Neural cell (in vitro differentiated cells): ENCODE results near the gene JMJD4. TPM values are rescaled to one million over a fixed set of nuclear protein-coding genes. Genes with fewer than 3 reads are reported as not detected.

Experiments used
- H2AFZ ChIP-seq: fragments of 200-600, 300-800 bp; sonication (generic), shearing (Covaris generic); 2 replicates; pipeline ENCODE4 v1.6.0; 2014; ENCODE audit warnings: low read depth, mild to moderate bottlenecking, antibody characterized with exemption, low read length, moderate library complexity
- H3F3A ChIP-seq: fragments of 200-600 bp; shearing (Covaris generic); 2 replicates; pipeline ENCODE4 v1.6.1; 2016; ENCODE audit warnings: mild to moderate bottlenecking, moderate library complexity, mixed read lengths, antibody characterized with exemption, low read length; ENCODE audit not compliant: insufficient read depth, poor library complexity, severe bottlenecking
- H3K27ac ChIP-seq: fragments of 200-600, 300-800 bp; sonication (generic), shearing (Covaris generic); 2 replicates; pipeline ENCODE4 v1.5.1; 2014; ENCODE audit warnings: mild to moderate bottlenecking, low read length, moderate library complexity
- H3K27me3 ChIP-seq: fragments of 300-800, 200-600 bp; sonication (generic), shearing (Covaris generic); 2 replicates; pipeline ENCODE4 v1.6.0; 2014; ENCODE audit warnings: mild to moderate bottlenecking, low read depth, low read length, moderate library complexity; ENCODE audit not compliant: insufficient read depth
- H3K36me3 ChIP-seq: fragments of 300-800, 200-600 bp; sonication (generic), shearing (Covaris generic); 2 replicates; pipeline ENCODE4 v1.5.1; 2014; ENCODE audit warnings: mild to moderate bottlenecking, antibody characterized with exemption, low read length, moderate library complexity; ENCODE audit not compliant: insufficient read depth
- H3K4me2 ChIP-seq: fragments of 300-800, 200-600 bp; sonication (generic), shearing (Covaris generic); 2 replicates; pipeline ENCODE4 v1.6.0; 2014; ENCODE audit warnings: mild to moderate bottlenecking, low read length
- H3K4me3 ChIP-seq: fragments of 300-800, 200-600 bp; sonication (generic), shearing (Covaris generic); 2 replicates; pipeline ENCODE4 v1.5.1; 2014; ENCODE audit warnings: mild to moderate bottlenecking, low read length, moderate library complexity
- H3K79me2 ChIP-seq: fragments of 200-600 bp; shearing (Covaris generic); replicated peaks from 2 replicates; pipeline ENCODE4 v1.6.0; 2014; ENCODE audit warnings: mild to moderate bottlenecking, low read length, moderate library complexity; ENCODE audit not compliant: insufficient read depth
- H3K9ac ChIP-seq: fragments of 300-800, 200-600 bp; sonication (generic), shearing (Covaris generic); 2 replicates; pipeline ENCODE4 v1.6.1; 2016; ENCODE audit warnings: mild to moderate bottlenecking, low read length, mixed read lengths
- H3K9me2 ChIP-seq: fragments of 200-600 bp; shearing (Covaris generic); 2 replicates; pipeline ENCODE4 v1.6.1; 2016; ENCODE audit warnings: mild to moderate bottlenecking, low read length, mixed read lengths; ENCODE audit not compliant: insufficient read depth
- H3K9me3 ChIP-seq: fragments of 200-600, 300-800 bp; sonication (generic), shearing (Covaris generic); 2 replicates; pipeline ENCODE4 v1.6.1; 2016; ENCODE audit warnings: mild to moderate bottlenecking, mixed run types, low read length, moderate library complexity, mixed read lengths
- H4K20me1 ChIP-seq: fragments of 200-600 bp; shearing (Covaris generic); 2 replicates; pipeline ENCODE4 v1.6.1; 2016; ENCODE audit warnings: mild to moderate bottlenecking, mixed run types; ENCODE audit not compliant: insufficient read depth
- EP300 ChIP-seq: fragments of 450-650 bp; conservative IDR thresholded peaks from 2 replicates; pipeline ENCODE4 v1.6.1; 2014; ENCODE audit warnings: antibody characterized with exemption, mild to moderate bottlenecking, moderate library complexity; ENCODE audit not compliant: poor library complexity, severe bottlenecking
- EZH2 ChIP-seq: fragments of 200-600, 300-800 bp; shearing (Covaris generic), sonication (generic); IDR thresholded peaks from 2 replicates; pipeline ENCODE4 v1.6.1; 2014; ENCODE audit warnings: antibody characterized with exemption, low read length, borderline replicate concordance, mild to moderate bottlenecking; ENCODE audit not compliant: insufficient read depth, poor library complexity, severe bottlenecking
- MXI1 ChIP-seq: fragments of 450-650 bp; conservative IDR thresholded peaks from 2 replicates; pipeline ENCODE4 v1.6.1; 2014; ENCODE audit warnings: antibody characterized with exemption, mild to moderate bottlenecking; ENCODE audit not compliant: poor library complexity, severe bottlenecking
- POLR2AphosphoS5 ChIP-seq: IDR thresholded peaks from 2 replicates; pipeline ENCODE4 v1.6.1; 2012
- RAD21 ChIP-seq: fragments of 450-650 bp; conservative IDR thresholded peaks from 2 replicates; pipeline ENCODE4 v1.6.1; 2014; ENCODE audit warnings: antibody characterized with exemption, mild to moderate bottlenecking, moderate library complexity
- REST ChIP-seq: IDR thresholded peaks from 2 replicates; pipeline ENCODE4 v1.6.1; 2012; ENCODE audit warnings: borderline replicate concordance
- TAF1 ChIP-seq: IDR thresholded peaks from 2 replicates; pipeline ENCODE4 v1.6.1; 2012; ENCODE audit warnings: low read depth
- polyA plus RNA-seq: library from polyadenylated mRNA; depleted of rRNA; stranded (reverse); fragments of >200 nt; gene quantifications from 2 replicates; pipeline ENCODE4 v1.2.3, GENCODE V29; 2014
- TF ChIP-seq, protein P1 (sequence below): fragments of 450-650 bp; IDR thresholded peaks from 2 replicates; pipeline ENCODE4 v1.5.1; 2014; ENCODE audit warnings: antibody characterized with exemption, mild to moderate bottlenecking, moderate library complexity; ENCODE audit not compliant: poor library complexity, severe bottlenecking

JMJD4 gene
- polyA plus RNA-seq, 1 donor from 2014 or later = 17.2 TPM

- H3K36me3 ChIP-seq = peaks cover 8% of the 10 kb centered on the region
- H4K20me1 ChIP-seq = no peaks in the 10 kb centered on the region
- no peaks in the 10 kb centered on the region for H3K9me3 ChIP-seq
Observed at GRCh38 chr1:227768125-227768439, 33.0 kb upstream of the JMJD4 start.

DNA sequence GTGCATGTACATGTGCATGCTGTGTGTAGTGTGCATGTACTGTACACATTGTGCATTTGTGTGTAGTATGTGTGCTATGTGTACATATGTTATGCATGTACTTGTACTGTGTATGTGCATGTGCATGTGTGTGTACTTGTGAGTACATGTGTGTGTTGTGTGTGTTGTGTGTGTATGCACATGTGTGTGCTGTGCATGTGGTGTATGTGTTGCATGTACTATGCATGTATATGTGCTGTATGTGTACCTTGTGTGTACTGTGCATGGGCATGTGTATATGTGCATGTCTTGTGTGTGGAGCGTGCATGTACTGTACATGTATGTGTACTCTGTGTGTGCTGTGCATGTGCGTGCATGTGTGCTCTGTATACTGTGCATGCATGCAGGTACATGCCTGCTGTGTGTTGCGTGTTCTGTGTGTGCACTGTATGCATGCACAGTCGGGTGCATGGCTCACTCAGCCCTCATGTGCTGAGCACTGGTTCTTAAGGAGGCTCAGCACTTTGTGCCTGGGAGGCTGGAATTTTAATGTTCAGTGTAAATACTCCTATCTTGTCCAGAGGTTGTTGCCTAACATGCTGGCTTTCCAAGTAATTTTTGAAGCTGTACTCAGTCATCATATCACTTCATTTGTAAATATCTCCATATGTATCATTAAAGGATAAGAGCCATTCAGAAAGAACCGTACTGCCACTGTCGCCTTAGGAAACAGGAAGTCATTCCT lies 32.5 kb upstream of the JMJD4 start:
- Histone ChIP-seq H3K27ac (no peak overlapping the region), H2AFZ (no peak overlapping the region), H3K9me2 (no peaks in the 10 kb centered on the region), H3K4me3 (no peak overlapping the region), H3K36me3 (peaks cover 8% of the 10 kb centered on the region), H3K27me3 (no peaks in the 10 kb centered on the region), H3K4me2 (no peak overlapping the region), H3K9me3 (no peaks in the 10 kb centered on the region), H3F3A (no peaks in the 10 kb centered on the region), H3K9ac (no peak overlapping the region), H4K20me1 (no peaks in the 10 kb centered on the region), H3K79me2 (no peaks in the 10 kb centered on the region)
- no peak for TF ChIP-seq RAD21
- no peak for TF ChIP-seq MXI1
- TF ChIP-seq, protein P1, sequence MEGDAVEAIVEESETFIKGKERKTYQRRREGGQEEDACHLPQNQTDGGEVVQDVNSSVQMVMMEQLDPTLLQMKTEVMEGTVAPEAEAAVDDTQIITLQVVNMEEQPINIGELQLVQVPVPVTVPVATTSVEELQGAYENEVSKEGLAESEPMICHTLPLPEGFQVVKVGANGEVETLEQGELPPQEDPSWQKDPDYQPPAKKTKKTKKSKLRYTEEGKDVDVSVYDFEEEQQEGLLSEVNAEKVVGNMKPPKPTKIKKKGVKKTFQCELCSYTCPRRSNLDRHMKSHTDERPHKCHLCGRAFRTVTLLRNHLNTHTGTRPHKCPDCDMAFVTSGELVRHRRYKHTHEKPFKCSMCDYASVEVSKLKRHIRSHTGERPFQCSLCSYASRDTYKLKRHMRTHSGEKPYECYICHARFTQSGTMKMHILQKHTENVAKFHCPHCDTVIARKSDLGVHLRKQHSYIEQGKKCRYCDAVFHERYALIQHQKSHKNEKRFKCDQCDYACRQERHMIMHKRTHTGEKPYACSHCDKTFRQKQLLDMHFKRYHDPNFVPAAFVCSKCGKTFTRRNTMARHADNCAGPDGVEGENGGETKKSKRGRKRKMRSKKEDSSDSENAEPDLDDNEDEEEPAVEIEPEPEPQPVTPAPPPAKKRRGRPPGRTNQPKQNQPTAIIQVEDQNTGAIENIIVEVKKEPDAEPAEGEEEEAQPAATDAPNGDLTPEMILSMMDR = no peak
- no peak for TF ChIP-seq REST
- no peak for TF ChIP-seq POLR2AphosphoS5

More at GRCh38 chr1:227768125-227768439, 33.0 kb upstream of the JMJD4 start:
- Histone ChIP-seq H3K4me3 (no peak overlapping the region), H3F3A (no peaks in the 10 kb centered on the region), H2AFZ (no peak overlapping the region), H3K79me2 (no peaks in the 10 kb centered on the region), H3K4me2 (no peak overlapping the region), H3K27ac (no peak overlapping the region), H3K27me3 (no peaks in the 10 kb centered on the region), H3K9ac (no peak overlapping the region), H3K9me2 (no peaks in the 10 kb centered on the region)
- no peak for TF ChIP-seq RAD21
- TF ChIP-seq POLR2AphosphoS5 = no peak
- TF ChIP-seq MXI1 = no peak
- TF ChIP-seq EP300 = no peak
- TF ChIP-seq TAF1 = no peak
- TF ChIP-seq, protein P1 = no peak
- TF ChIP-seq EZH2 = no peak
